WTC11 (cell line): ENCODE data around the gene TMSB4Y. TPM values are rescaled to one million over a fixed set of nuclear protein-coding genes. Genes with fewer than 3 reads are reported as not detected.
A peak's percentile ranks its signal among the peaks of the same experiment; 100 is the strongest.

ENCODE experiments used
- ATAC-seq: fragments of 200-7000 bp; cut with Tn5 transposase; 2 replicates; pipeline ENCODE4 v1.10.0; 2021; ENCODE audit warnings: mild to moderate bottlenecking, moderate library complexity
- Bru-seq: library from RNA; stranded (reverse); fragments of 400-500 nt; gene quantifications from one replicate; lab custom pipeline; 2021; lab: Mats Ljungman, UMichigan
- CTCF ChIA-PET: fragments of 300-600 bp; sonication (Branson Sonifier 250); formaldehyde crosslinking; loops from one replicate; lab custom pipeline; 2021; ENCODE audit warnings: antibody characterized with exemption; lab: Charles Lee
- POLR2A ChIA-PET: fragments of 350-600 bp; sonication (Branson Sonifier 250); formaldehyde crosslinking; loops from one replicate; lab custom pipeline; 2021; ENCODE audit warnings: antibody characterized with exemption; lab: Charles Lee
- DNase-seq: peaks from one replicate; pipeline ENCODE4 v3.0.0; 2021; ENCODE audit warnings: low spot score
- H3K27ac Mint-ChIP-seq: 2 replicates; pipeline ENCODE4 v1.8.0; 2021; ENCODE audit warnings: mixed read lengths
- H3K27me3 Mint-ChIP-seq: 2 replicates; pipeline ENCODE4 v1.8.0; 2021; ENCODE audit warnings: low read depth, mild to moderate bottlenecking, moderate library complexity, mixed read lengths
- H3K36me3 Mint-ChIP-seq: 2 replicates; pipeline ENCODE4 v1.8.0; 2021; ENCODE audit warnings: mixed read lengths
- H3K4me1 Mint-ChIP-seq: 2 replicates; pipeline ENCODE4 v1.8.0; 2022; ENCODE audit warnings: mixed read lengths
- H3K4me3 Mint-ChIP-seq: 2 replicates; pipeline ENCODE4 v1.8.0; 2021; ENCODE audit warnings: mild to moderate bottlenecking, moderate library complexity, mixed read lengths
- H3K9me3 Mint-ChIP-seq: 2 replicates; pipeline ENCODE4 v1.8.0; 2021; ENCODE audit warnings: mixed read lengths
- AR ChIP-seq: fragments of 250-450 bp; sonication (Bioruptor Pico); IDR thresholded peaks from 2 replicates; pipeline ENCODE4 v1.9.0; 2021; ENCODE audit warnings: mild to moderate bottlenecking
- ATF2 ChIP-seq: sonication (generic); formaldehyde crosslinking; IDR thresholded peaks from 2 replicates; pipeline ENCODE4 v1.8.1; 2022; ENCODE audit warnings: low read depth, missing genetic modification reagents, borderline replicate concordance
- ATF3 ChIP-seq: sonication (generic); formaldehyde crosslinking; conservative IDR thresholded peaks from 2 replicates; pipeline ENCODE4 v1.8.1; 2022; ENCODE audit warnings: mild to moderate bottlenecking, missing genetic modification reagents
- ATF6 ChIP-seq: sonication (generic); formaldehyde crosslinking; IDR thresholded peaks from 2 replicates; pipeline ENCODE4 v1.8.1; 2023; ENCODE audit warnings: mild to moderate bottlenecking, missing genetic modification reagents
- CREB1 ChIP-seq: sonication (generic); formaldehyde crosslinking; IDR thresholded peaks from 2 replicates; pipeline ENCODE4 v1.8.0; 2023; ENCODE audit warnings: mild to moderate bottlenecking, missing genetic modification reagents
- ERG ChIP-seq: fragments of 250-450 bp; sonication (Bioruptor Pico); IDR thresholded peaks from 2 replicates; pipeline ENCODE4 v1.8.0; 2021; ENCODE audit warnings: mild to moderate bottlenecking
- IRF2 ChIP-seq: sonication (generic); formaldehyde crosslinking; IDR thresholded peaks from 2 replicates; pipeline ENCODE4 v1.8.0; 2022; ENCODE audit warnings: low read depth, missing genetic modification reagents, borderline replicate concordance
- KAT7 ChIP-seq: sonication (generic); formaldehyde crosslinking; IDR thresholded peaks from 2 replicates; pipeline ENCODE4 v1.8.1; 2023; ENCODE audit warnings: missing genetic modification reagents, mild to moderate bottlenecking, borderline replicate concordance
- MAX ChIP-seq: sonication (generic); formaldehyde crosslinking; IDR thresholded peaks from 2 replicates; pipeline ENCODE4 v1.8.0; 2022; ENCODE audit warnings: mild to moderate bottlenecking, missing genetic modification reagents
- MLX ChIP-seq: sonication (generic); formaldehyde crosslinking; IDR thresholded peaks from 2 replicates; pipeline ENCODE4 v1.8.1; 2023; ENCODE audit warnings: mild to moderate bottlenecking, missing genetic modification reagents, moderate library complexity
- NFE2L1 ChIP-seq: sonication (generic); formaldehyde crosslinking; IDR thresholded peaks from 2 replicates; pipeline ENCODE4 v1.8.1; 2023; ENCODE audit warnings: missing genetic modification reagents
- NR2C2 ChIP-seq: sonication (generic); formaldehyde crosslinking; IDR thresholded peaks from 2 replicates; pipeline ENCODE4 v1.8.0; 2022; ENCODE audit warnings: mild to moderate bottlenecking, missing genetic modification reagents
- PRDM15 ChIP-seq: sonication (generic); formaldehyde crosslinking; IDR thresholded peaks from 2 replicates; pipeline ENCODE4 v1.8.0; 2022; ENCODE audit warnings: missing genetic modification reagents
- PRRX2 ChIP-seq: fragments of 250-450 bp; sonication (Bioruptor Pico); IDR thresholded peaks from 2 replicates; pipeline ENCODE4 v1.8.0; 2021; ENCODE audit warnings: mild to moderate bottlenecking
- TP53 ChIP-seq: sonication (generic); formaldehyde crosslinking; IDR thresholded peaks from 2 replicates; pipeline ENCODE4 v1.8.1; 2023; ENCODE audit warnings: mild to moderate bottlenecking, missing genetic modification reagents
- USF2 ChIP-seq: sonication (generic); formaldehyde crosslinking; IDR thresholded peaks from 2 replicates; pipeline ENCODE4 v1.8.1; 2023; ENCODE audit warnings: mild to moderate bottlenecking, missing genetic modification reagents, moderate library complexity
- ZNF219 ChIP-seq: sonication (generic); formaldehyde crosslinking; IDR thresholded peaks from 2 replicates; pipeline ENCODE4 v1.8.0; 2023; ENCODE audit warnings: missing genetic modification reagents, mild to moderate bottlenecking, borderline replicate concordance
- ZNF281 ChIP-seq: sonication (generic); formaldehyde crosslinking; IDR thresholded peaks from 2 replicates; pipeline ENCODE4 v1.8.0; 2023; ENCODE audit warnings: mild to moderate bottlenecking, missing genetic modification reagents
- ZNF423 ChIP-seq: fragments of 250-450 bp; sonication (Bioruptor Pico); IDR thresholded peaks from 2 replicates; pipeline ENCODE4 v2.1.2; 2022; ENCODE audit warnings: mild to moderate bottlenecking, moderate library complexity
- long read RNA-seq, 3 experiments: library from RNA in 1 of 3; library from capped mRNA in 1 of 3; library from polyadenylated mRNA in 1 of 3; unstranded in 2 of 3; stranded (forward) in 1 of 3; transcript quantifications; one replicate each; pipeline ENCODE4 v2.0.0, GENCODE V29; 2021
- total RNA-seq: library from RNA; stranded (reverse); gene quantifications from 3 replicates; pipeline ENCODE4 v1.2.3, GENCODE V29; 2021

Gene TMSB4Y
- total RNA-seq (3.0 to 3.6 TPM (median 3.6 TPM) in 3 replicates), Bru-seq, nascent RNA (percentile 83 among the genes with signal in this experiment)
- long read RNA-seq, experiment 1, transcript TMSB4Y-201 (2 exons, 1,669 nt) = major isoform, 6 of 20 reads
- long read RNA-seq, experiment 1, partial matches to known transcripts = 0 of 20 reads
- long read RNA-seq, experiment 1, other reads (novel, unspliced or antisense) = 14 of 20 reads
- long read RNA-seq, experiment 2, partial matches to known transcripts = 2 of 9 reads
- long read RNA-seq, experiment 2, other reads (novel, unspliced or antisense) = 4 of 9 reads
- long read RNA-seq, experiment 3, transcript TMSB4Y-201 (2 exons, 1,669 nt) = major isoform, 7 of 12 reads
- long read RNA-seq, experiment 3, partial matches to known transcripts = 0 of 12 reads
- long read RNA-seq, experiment 3, other reads (novel, unspliced or antisense) = 5 of 12 reads

- peaks cover 35% of the 10 kb centered on the region for H3K4me1 Mint-ChIP-seq
- peak within 1 kb of the TSS; percentile 84 for H3K4me3 Mint-ChIP-seq
- ATAC-seq = peak; percentile 72
- no peaks in the 10 kb centered on the region for H3K9me3 Mint-ChIP-seq
- H3K36me3 Mint-ChIP-seq = no peaks in the 10 kb centered on the region
- ChIA-PET POLR2A (interaction anchor here (0.9 to 1.7 kb wide), 2 partner anchors 133 to 224 kb away, joined by 3 to 11 read pairs; no protein-coding TSS in a partner anchor), CTCF (interaction anchor here (0.6 kb wide), 1 partner anchor 225 kb away, joined by 3 read pairs; no protein-coding TSS in a partner anchor)
- peak within 1 kb of the TSS; percentile 99 for H3K27ac Mint-ChIP-seq
- H3K27me3 Mint-ChIP-seq = no peaks in the 10 kb centered on the region
- DNase-seq = peak; percentile 63
- TF ChIP-seq MAX (CRISPR knock-in tag) = 0 out of 2 replicates have a peak, but pooled peaks have one; percentile 69
- no peak for TF ChIP-seq NR2C2 (CRISPR knock-in tag)
- TF ChIP-seq USF2 (CRISPR knock-in tag) = no peak
- TF ChIP-seq KAT7 = no peak
- no peak for TF ChIP-seq ZNF281
- no peak for TF ChIP-seq ATF6 (CRISPR knock-in tag)
- TF ChIP-seq ZNF423 (CRISPR knock-in tag) = no peak
- TF ChIP-seq ATF2 (CRISPR knock-in tag) = no peak
- no peak for TF ChIP-seq AR
- TF ChIP-seq CREB1 (CRISPR knock-in tag) = no peak
- no peak for TF ChIP-seq ERG
- TF ChIP-seq MLX = no peak
- no peak for TF ChIP-seq IRF2 (CRISPR knock-in tag)
- TF ChIP-seq ZNF219 (CRISPR knock-in tag) = no peak
- no peak for TF ChIP-seq PRDM15 (CRISPR knock-in tag)
- 0 out of 2 replicates have a peak, but pooled peaks have one; percentile 27 for TF ChIP-seq TP53 (CRISPR knock-in tag)
- TF ChIP-seq NFE2L1 (CRISPR knock-in tag) = no peak
- TF ChIP-seq PRRX2 = no peak
- TF ChIP-seq ATF3 (CRISPR knock-in tag) = no peak
Measured at GRCh38 chrY:13703568-13703968, at the start of gene TMSB4Y. TSS of gene TMSB4Y (plus strand) at chrY:13703899.
